ENCODE measurements around the gene ABCA2.

- TF ChIP-seq ARNTL (CRISPR knock-in tag; IDR thresholded peaks at IDR 0.05; ENCODE audit: borderline replicate concordance, low read depth) (no peak), BACH2 (CRISPR knock-in tag; IDR thresholded peaks at IDR 0.05; ENCODE audit: borderline replicate concordance) (no peak), ZNF565 (CRISPR knock-in tag; conservative IDR thresholded peaks at IDR 0.05; ENCODE audit: low read depth) (no peak), ZC3H10 (CRISPR knock-in tag; IDR thresholded peaks at IDR 0.05) (no peak), POU6F1 (CRISPR knock-in tag; IDR thresholded peaks at IDR 0.05; ENCODE audit: borderline replicate concordance, low read depth) (no peak), GLIS3 (CRISPR knock-in tag; IDR thresholded peaks at IDR 0.05) (no peak), ZNF8 (CRISPR knock-in tag; IDR thresholded peaks at IDR 0.05) (no peak), CREB5 (CRISPR knock-in tag; IDR thresholded peaks at IDR 0.05; ENCODE audit: low read depth) (no peak), PPARA (CRISPR knock-in tag; IDR thresholded peaks at IDR 0.05; ENCODE audit: borderline replicate concordance) (no peak), SNAI2 (CRISPR knock-in tag; IDR thresholded peaks at IDR 0.05) (no peak), ZFP30 (CRISPR knock-in tag; IDR thresholded peaks at IDR 0.05) (no peak), ZNF70 (CRISPR knock-in tag; IDR thresholded peaks at IDR 0.05) (no peak)
- TF ChIP-seq, protein P1, sequence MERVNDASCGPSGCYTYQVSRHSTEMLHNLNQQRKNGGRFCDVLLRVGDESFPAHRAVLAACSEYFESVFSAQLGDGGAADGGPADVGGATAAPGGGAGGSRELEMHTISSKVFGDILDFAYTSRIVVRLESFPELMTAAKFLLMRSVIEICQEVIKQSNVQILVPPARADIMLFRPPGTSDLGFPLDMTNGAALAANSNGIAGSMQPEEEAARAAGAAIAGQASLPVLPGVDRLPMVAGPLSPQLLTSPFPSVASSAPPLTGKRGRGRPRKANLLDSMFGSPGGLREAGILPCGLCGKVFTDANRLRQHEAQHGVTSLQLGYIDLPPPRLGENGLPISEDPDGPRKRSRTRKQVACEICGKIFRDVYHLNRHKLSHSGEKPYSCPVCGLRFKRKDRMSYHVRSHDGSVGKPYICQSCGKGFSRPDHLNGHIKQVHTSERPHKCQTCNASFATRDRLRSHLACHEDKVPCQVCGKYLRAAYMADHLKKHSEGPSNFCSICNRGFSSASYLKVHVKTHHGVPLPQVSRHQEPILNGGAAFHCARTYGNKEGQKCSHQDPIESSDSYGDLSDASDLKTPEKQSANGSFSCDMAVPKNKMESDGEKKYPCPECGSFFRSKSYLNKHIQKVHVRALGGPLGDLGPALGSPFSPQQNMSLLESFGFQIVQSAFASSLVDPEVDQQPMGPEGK (CRISPR knock-in tag; IDR thresholded peaks at IDR 0.05; ENCODE audit: borderline replicate concordance): no peak
- TF ChIP-seq, protein P2, sequence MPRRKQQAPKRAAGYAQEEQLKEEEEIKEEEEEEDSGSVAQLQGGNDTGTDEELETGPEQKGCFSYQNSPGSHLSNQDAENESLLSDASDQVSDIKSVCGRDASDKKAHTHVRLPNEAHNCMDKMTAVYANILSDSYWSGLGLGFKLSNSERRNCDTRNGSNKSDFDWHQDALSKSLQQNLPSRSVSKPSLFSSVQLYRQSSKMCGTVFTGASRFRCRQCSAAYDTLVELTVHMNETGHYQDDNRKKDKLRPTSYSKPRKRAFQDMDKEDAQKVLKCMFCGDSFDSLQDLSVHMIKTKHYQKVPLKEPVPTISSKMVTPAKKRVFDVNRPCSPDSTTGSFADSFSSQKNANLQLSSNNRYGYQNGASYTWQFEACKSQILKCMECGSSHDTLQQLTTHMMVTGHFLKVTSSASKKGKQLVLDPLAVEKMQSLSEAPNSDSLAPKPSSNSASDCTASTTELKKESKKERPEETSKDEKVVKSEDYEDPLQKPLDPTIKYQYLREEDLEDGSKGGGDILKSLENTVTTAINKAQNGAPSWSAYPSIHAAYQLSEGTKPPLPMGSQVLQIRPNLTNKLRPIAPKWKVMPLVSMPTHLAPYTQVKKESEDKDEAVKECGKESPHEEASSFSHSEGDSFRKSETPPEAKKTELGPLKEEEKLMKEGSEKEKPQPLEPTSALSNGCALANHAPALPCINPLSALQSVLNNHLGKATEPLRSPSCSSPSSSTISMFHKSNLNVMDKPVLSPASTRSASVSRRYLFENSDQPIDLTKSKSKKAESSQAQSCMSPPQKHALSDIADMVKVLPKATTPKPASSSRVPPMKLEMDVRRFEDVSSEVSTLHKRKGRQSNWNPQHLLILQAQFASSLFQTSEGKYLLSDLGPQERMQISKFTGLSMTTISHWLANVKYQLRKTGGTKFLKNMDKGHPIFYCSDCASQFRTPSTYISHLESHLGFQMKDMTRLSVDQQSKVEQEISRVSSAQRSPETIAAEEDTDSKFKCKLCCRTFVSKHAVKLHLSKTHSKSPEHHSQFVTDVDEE (CRISPR knock-in tag; IDR thresholded peaks at IDR 0.05): no peak
Measured at GRCh38 chr9:137007816-137008270, 20.2 kb downstream of the ABCA2 start.

Data from SK-N-SH treated with all-trans-retinoic acid at 6 μM for 48 hours (cell line).